Trophoblast cell (in vitro differentiated cells and primary cell): ENCODE data around the gene ATP5PO.

ENCODE experiments used
- DNase-seq, 2 donors: peaks; one replicate each; pipeline ENCODE4 v3.0.0-alpha.2; 2016
- H2AFZ ChIP-seq: 2 replicates; pipeline ENCODE4 v1.6.1; 2013; ENCODE audit warnings: low read length, moderate library complexity, mild to moderate bottlenecking; ENCODE audit not compliant: insufficient read depth, poor library complexity
- H2AK5ac ChIP-seq: 2 replicates; pipeline ENCODE4 v1.6.1; 2013; ENCODE audit warnings: mild to moderate bottlenecking, low read length
- H2BK120ac ChIP-seq: 2 replicates; pipeline ENCODE4 v1.6.1; 2013; ENCODE audit warnings: low read length, mild to moderate bottlenecking, moderate library complexity; ENCODE audit not compliant: insufficient read depth, poor library complexity
- H2BK12ac ChIP-seq: 2 replicates; pipeline ENCODE4 v1.6.1; 2013; ENCODE audit warnings: mild to moderate bottlenecking, low read length, moderate library complexity
- H2BK5ac ChIP-seq: 2 replicates; pipeline ENCODE4 v1.6.1; 2013; ENCODE audit warnings: low read length, low read depth, moderate library complexity, mild to moderate bottlenecking; ENCODE audit not compliant: poor library complexity
- H3K14ac ChIP-seq: 2 replicates; pipeline ENCODE4 v1.6.1; 2013; ENCODE audit warnings: mild to moderate bottlenecking, low read length
- H3K18ac ChIP-seq: 2 replicates; pipeline ENCODE4 v1.6.1; 2013; ENCODE audit warnings: mild to moderate bottlenecking, low read length
- H3K23ac ChIP-seq: 2 replicates; pipeline ENCODE4 v1.6.1; 2013; ENCODE audit warnings: low read length
- H3K27ac ChIP-seq: 2 replicates; pipeline ENCODE4 v1.5.1; 2013; ENCODE audit warnings: low read depth, mild to moderate bottlenecking, inconsistent platforms, low read length, moderate library complexity
- H3K27me3 ChIP-seq: 2 replicates; pipeline ENCODE4 v1.6.1; 2013; ENCODE audit warnings: inconsistent platforms, mild to moderate bottlenecking, low read length, moderate library complexity; ENCODE audit not compliant: insufficient read depth
- H3K36me3 ChIP-seq, 2 experiments: 1 replicate in 1 of 2; 2 replicates in 1 of 2; pipeline ENCODE4 v1.6.1; 2013; ENCODE audit warnings: low read length in 2 of 2, mild to moderate bottlenecking in 2 of 2, moderate library complexity in 1 of 2; ENCODE audit not compliant: insufficient read depth in 2 of 2, control insufficient read depth in 1 of 2
- H3K4ac ChIP-seq: 2 replicates; pipeline ENCODE4 v1.6.1; 2013; ENCODE audit warnings: low read depth, mild to moderate bottlenecking, low read length, moderate library complexity
- H3K4me1 ChIP-seq, 2 experiments: 1 replicate in 1 of 2; 2 replicates in 1 of 2; pipeline ENCODE4 v1.6.1; 2013; ENCODE audit warnings: low read length in 2 of 2, mild to moderate bottlenecking in 2 of 2, moderate library complexity in 1 of 2; ENCODE audit not compliant: insufficient read depth in 2 of 2, control insufficient read depth in 1 of 2
- H3K4me2 ChIP-seq: 2 replicates; pipeline ENCODE4 v1.6.1; 2013; ENCODE audit warnings: inconsistent platforms, mild to moderate bottlenecking, low read length, moderate library complexity
- H3K4me3 ChIP-seq: 2 replicates; pipeline ENCODE4 v1.5.1; 2013; ENCODE audit warnings: mild to moderate bottlenecking, low read depth, low read length, inconsistent platforms
- H3K79me1 ChIP-seq: one replicate; pipeline ENCODE4 v1.6.1; 2013; ENCODE audit warnings: low read length
- H3K79me2 ChIP-seq: 2 replicates; pipeline ENCODE4 v1.6.1; 2013; ENCODE audit warnings: low read length, mild to moderate bottlenecking; ENCODE audit not compliant: control insufficient read depth, insufficient read depth, poor library complexity
- H3K9ac ChIP-seq: 2 replicates; pipeline ENCODE4 v1.6.1; 2013; ENCODE audit warnings: mild to moderate bottlenecking, low read length
- H3K9me3 ChIP-seq: 2 replicates; pipeline ENCODE4 v1.6.1; 2013; ENCODE audit warnings: low read depth, mild to moderate bottlenecking, control low read depth, inconsistent platforms, low read length; ENCODE audit not compliant: insufficient read depth
- H4K12ac ChIP-seq: 2 replicates; pipeline ENCODE4 v1.6.1; 2013; ENCODE audit warnings: low read depth, mild to moderate bottlenecking, low read length, moderate library complexity
- H4K8ac ChIP-seq: 2 replicates; pipeline ENCODE4 v1.6.1; 2013; ENCODE audit warnings: low read depth, mild to moderate bottlenecking, low read length, moderate library complexity
- H4K91ac ChIP-seq: one replicate; pipeline ENCODE4 v1.6.1; 2013; ENCODE audit warnings: low read depth, mild to moderate bottlenecking, low read length, moderate library complexity
- WGBS: extraction: QIAGEN DNeasy Blood & Tissue Kit; methylation state at CpG from one replicate; pipeline ENCODE4 v1.1.7; 2013; ENCODE audit warnings: missing lambda C conversion rate; ENCODE audit not compliant: insufficient read length, insufficient coverage; ENCODE audit errors: extremely low coverage; 5-methylcytosine and 5-hydroxymethylcytosine counted together

Gene ATP5PO

GRCh38 chr21:33897739-33898138, 17.9 kb downstream of the ATP5PO start:
- no peak overlapping the region for H2BK120ac ChIP-seq
- no peak overlapping the region for H2BK12ac ChIP-seq
- H2BK5ac ChIP-seq, result no peak overlapping the region
- no peak overlapping the region for H2AFZ ChIP-seq
- H3K79me2 ChIP-seq, result no peaks in the 10 kb centered on the region
- H4K12ac ChIP-seq, result no peak overlapping the region
- H3K36me3 ChIP-seq, result peaks cover 5 to 11% of the 10 kb centered on the region in 2 experiments
- H3K4me2 ChIP-seq, result no peak overlapping the region
- H3K9ac ChIP-seq, result no peak overlapping the region
- H3K14ac ChIP-seq, result no peak overlapping the region
- no peak overlapping the region for H3K18ac ChIP-seq
- no peak overlapping the region for H3K23ac ChIP-seq
- peaks cover 4% of the 10 kb centered on the region for H3K9me3 ChIP-seq
- no CpG with 5 or more reads among the region's 3 CpGs for WGBS
- no peaks in the 10 kb centered on the region for H3K79me1 ChIP-seq
- no peak overlapping the region for H4K8ac ChIP-seq
- no peak for DNase-seq
- H3K4me3 ChIP-seq, result no peak overlapping the region
- no peak overlapping the region for H3K4ac ChIP-seq
- H3K27ac ChIP-seq, result no peak overlapping the region
- no peaks in the 10 kb centered on the region for H3K27me3 ChIP-seq
- H3K4me1 ChIP-seq, result peaks cover 0 to 5% of the 10 kb centered on the region in 2 experiments
- H2AK5ac ChIP-seq, result no peak overlapping the region
- no peak overlapping the region for H4K91ac ChIP-seq

- H3K23ac ChIP-seq, result no peak overlapping the region
- H3K4ac ChIP-seq, result no peak overlapping the region
- no CpG with 5 or more reads among the region's 5 CpGs for WGBS
- no peaks in the 10 kb centered on the region for H3K27me3 ChIP-seq
- H3K36me3 ChIP-seq, result peaks cover 0 to 5% of the 10 kb centered on the region in 2 experiments
- H4K8ac ChIP-seq, result no peak overlapping the region
- H3K18ac ChIP-seq, result no peak overlapping the region
- peaks cover 0 to 5% of the 10 kb centered on the region in 2 experiments for H3K4me1 ChIP-seq
- H3K79me2 ChIP-seq, result no peaks in the 10 kb centered on the region
- DNase-seq, result no peak
- no peak overlapping the region for H3K9ac ChIP-seq
- H3K4me3 ChIP-seq, result no peak overlapping the region
- H2AFZ ChIP-seq, result no peak overlapping the region
- no peak overlapping the region for H3K4me2 ChIP-seq
- H4K91ac ChIP-seq, result no peak overlapping the region
- no peak overlapping the region for H2BK120ac ChIP-seq
- no peak overlapping the region for H2BK12ac ChIP-seq
- peaks cover 4% of the 10 kb centered on the region for H3K9me3 ChIP-seq
- no peak overlapping the region for H4K12ac ChIP-seq
- H3K27ac ChIP-seq, result no peak overlapping the region
- no peaks in the 10 kb centered on the region for H3K79me1 ChIP-seq
- H3K14ac ChIP-seq, result no peak overlapping the region
- H2BK5ac ChIP-seq, result no peak overlapping the region
- H2AK5ac ChIP-seq, result no peak overlapping the region
Measured at GRCh38 chr21:33897098-33897497, 18.5 kb downstream of the ATP5PO start.

GRCh38 chr21:33896691-33897090, 18.9 kb downstream of the ATP5PO start:
- Histone ChIP-seq H3K4me2 (no peak overlapping the region), H3K18ac (no peak overlapping the region), H3K9me3 (peaks cover 4% of the 10 kb centered on the region), H3K23ac (no peak overlapping the region), H3K9ac (no peak overlapping the region), H3K14ac (no peak overlapping the region), H2BK12ac (no peak overlapping the region), H2AK5ac (no peak overlapping the region), H3K4ac (no peak overlapping the region), H4K91ac (no peak overlapping the region), H3K4me1 (peaks cover 0 to 5% of the 10 kb centered on the region in 2 experiments), H2BK5ac (no peak overlapping the region), H3K79me1 (no peaks in the 10 kb centered on the region), H3K36me3 (peaks cover 0 to 1% of the 10 kb centered on the region in 2 experiments), H3K27me3 (no peaks in the 10 kb centered on the region), H2AFZ (no peak overlapping the region), H4K12ac (no peak overlapping the region), H2BK120ac (no peak overlapping the region), H3K27ac (no peak overlapping the region), H3K4me3 (no peak overlapping the region), H4K8ac (no peak overlapping the region), H3K79me2 (no peaks in the 10 kb centered on the region)
- DNase-seq, result no peak
- WGBS, result no CpG with 5 or more reads among the region's 6 CpGs

GRCh38 chr21:33895356-33895755, 20.2 kb downstream of the ATP5PO start:
- Histone ChIP-seq H2BK5ac (no peak overlapping the region), H3K23ac (no peak overlapping the region)

More at GRCh38 chr21:33895356-33895755, 20.2 kb downstream of the ATP5PO start:
- no peak overlapping the region for H2AK5ac ChIP-seq
- H2BK120ac ChIP-seq, result no peak overlapping the region
- H3K79me1 ChIP-seq, result no peaks in the 10 kb centered on the region
- no peaks in the 10 kb centered on the region for H3K79me2 ChIP-seq
- no peak overlapping the region for H2AFZ ChIP-seq
- peaks cover 0 to 5% of the 10 kb centered on the region in 2 experiments for H3K4me1 ChIP-seq
- no peak overlapping the region for H3K9ac ChIP-seq
- H3K36me3 ChIP-seq, result no peaks in the 10 kb centered on the region
- WGBS, result 100% methylated on average over 2 of the region's 28 CpGs
- no peak overlapping the region for H3K14ac ChIP-seq
- no peak overlapping the region for H2BK12ac ChIP-seq
- H4K8ac ChIP-seq, result no peak overlapping the region
- no peak overlapping the region for H4K91ac ChIP-seq
- H3K9me3 ChIP-seq, result peaks cover 4% of the 10 kb centered on the region
- peak overlapping the region; percentile 53 for H3K4me2 ChIP-seq
- no peak overlapping the region for H3K27ac ChIP-seq
- no peak overlapping the region for H3K18ac ChIP-seq
- H3K27me3 ChIP-seq, result no peaks in the 10 kb centered on the region
- no peak overlapping the region for H3K4ac ChIP-seq
- DNase-seq, result no peak
- no peak overlapping the region for H4K12ac ChIP-seq
- H3K4me3 ChIP-seq, result peak overlapping the region; percentile 58
